HG03139 (cell line): ENCODE data around the gene DENND1A.

ENCODE experiments used
- ATAC-seq: cut with Tn5 transposase; IDR thresholded peaks from one replicate; pipeline ENCODE4 v1.9.1; 2021; ENCODE audit not compliant: unreplicated experiment

Gene DENND1A

DNA sequence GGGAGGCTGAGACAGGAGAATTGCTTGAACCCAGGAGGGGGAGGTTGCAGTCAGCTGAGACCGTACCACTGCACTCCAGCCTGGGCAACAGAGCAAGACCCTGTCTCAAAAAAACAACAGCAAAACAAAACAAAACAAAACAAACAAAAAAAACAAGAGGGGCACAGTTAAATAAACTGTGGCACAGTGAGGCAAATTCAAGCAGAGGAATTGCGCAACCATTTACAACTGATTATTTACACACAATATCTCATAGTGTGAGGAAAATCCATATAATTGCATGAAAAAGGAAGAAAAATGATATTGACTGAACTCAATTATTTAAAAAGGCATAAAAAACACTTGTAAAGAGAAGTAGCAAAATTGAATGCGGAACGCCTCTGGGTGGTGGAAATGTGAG is 412.4 kb downstream of the DENND1A start:
- no peak for ATAC-seq

DNA sequence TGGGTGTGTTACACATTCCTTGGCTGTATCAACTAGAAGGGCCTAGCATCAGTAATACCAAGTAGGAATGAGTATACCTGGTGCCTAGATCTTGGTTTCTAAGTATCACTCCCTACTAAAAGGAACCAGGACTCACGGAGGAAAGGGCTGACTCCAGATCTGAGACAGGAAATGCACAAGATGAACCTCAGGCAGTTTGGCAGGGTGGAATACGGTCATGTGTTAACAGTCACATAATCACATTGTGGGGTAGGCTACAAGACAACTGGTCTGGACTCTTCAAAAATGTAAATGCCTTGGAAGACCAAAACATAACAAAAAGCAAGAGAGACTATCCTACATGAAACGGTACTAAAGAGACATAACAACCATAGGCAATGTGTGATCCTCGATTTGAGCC is 415.2 kb downstream of the DENND1A start:
- no peak for ATAC-seq

DNA sequence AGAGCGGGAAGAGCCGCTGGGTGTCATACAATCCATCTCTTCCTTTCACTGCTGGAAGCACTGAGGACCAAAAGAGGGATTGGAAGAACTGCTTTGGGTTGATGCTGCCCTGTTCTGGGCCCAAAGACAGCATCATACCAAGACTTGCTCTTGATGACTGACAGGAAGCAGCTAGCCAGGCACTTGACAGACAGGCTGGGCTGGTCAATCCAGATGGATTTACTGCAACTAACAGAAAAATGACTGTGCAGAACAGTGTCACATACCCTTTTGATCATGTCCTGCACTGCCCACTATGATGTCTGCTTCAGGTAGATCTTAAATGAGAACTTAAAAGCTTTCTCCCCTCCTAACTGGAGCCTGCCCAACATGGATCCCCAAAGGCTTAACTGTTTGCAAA is 416.4 kb downstream of the DENND1A start:
- ATAC-seq, result no peak

DNA sequence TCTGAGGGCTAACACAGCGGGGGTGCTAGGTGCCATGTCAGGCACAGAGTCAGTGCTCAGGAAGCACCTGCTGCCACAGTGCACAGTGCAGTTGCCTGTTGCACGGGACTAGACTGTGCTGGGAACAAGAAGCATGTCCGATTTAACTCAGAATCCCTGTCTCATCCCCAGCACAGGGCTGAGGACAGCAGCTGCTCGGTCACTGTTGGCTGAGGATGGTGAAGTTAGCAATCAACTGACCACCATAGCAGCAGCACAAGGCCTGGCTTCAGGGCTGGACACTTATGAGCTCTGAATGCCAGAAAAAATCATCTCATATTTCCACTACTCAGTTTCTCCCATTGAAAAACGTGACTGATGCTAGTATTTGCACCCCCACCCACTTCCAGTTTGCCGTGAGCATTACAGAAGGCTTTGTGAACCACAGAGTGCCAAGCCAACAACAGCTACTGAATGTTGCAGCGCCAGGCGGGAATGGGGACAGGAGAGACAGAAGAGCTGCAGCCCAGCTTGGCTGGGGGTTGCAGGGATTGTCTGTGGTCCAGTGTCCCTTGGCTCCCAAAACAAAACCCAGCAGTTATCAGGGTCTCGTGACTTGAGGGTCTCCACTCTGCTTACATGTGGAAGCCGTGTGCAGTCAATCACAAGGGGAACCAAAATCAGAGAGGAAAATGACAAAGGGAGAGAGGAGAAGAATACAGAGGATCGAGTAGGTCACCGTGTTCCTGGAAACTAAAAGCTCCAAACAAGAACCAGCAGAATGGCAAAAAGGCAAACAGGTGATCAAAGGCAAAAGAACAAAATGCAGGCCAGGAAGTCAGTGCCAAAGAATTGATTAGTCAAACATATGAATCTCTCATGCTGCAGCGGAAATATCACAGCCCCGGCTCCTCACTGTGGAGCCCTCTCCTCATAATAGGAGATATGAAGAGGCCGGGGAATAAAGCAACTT is 418.3 kb downstream of the DENND1A start:
- ATAC-seq, result no peak

DNA sequence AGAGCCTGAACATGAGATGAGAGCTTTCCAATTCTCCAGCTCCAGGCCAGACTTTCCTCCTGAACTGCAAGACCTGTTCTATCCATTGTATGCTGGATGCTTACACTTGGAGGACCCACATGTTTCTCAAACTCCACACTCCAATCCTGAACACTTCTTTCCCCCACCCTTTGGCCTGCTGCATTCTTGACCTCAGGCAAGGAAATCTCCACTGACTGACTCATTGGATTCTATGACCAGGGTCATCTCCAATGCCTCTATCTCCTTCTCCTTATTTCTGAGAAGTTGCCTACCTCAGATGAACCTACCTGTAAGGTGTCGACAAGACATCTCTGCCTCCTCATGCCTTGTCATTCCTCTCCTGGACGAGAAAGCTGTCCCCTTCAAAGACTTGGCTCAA is 420.3 kb downstream of the DENND1A start:
- no peak for ATAC-seq

DNA sequence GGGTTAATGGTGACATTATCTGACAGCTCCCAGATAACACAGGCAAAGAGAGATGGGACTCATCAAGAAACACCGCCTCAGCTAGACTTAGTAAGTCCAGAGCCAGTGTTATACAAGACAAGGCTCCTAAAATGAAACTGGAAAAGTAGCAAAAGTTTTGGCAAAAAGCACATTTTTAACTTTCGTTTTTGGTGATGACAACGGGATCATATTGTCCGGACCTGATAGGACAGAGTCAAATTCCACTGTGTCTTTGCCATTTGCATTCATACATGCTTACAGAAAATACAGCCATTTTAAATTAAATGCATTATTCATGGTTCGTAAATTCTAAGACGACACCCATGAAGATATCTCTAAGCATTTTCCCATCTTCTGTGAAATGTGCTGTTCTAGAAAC is 421.9 kb downstream of the DENND1A start:
- no peak for ATAC-seq

DNA sequence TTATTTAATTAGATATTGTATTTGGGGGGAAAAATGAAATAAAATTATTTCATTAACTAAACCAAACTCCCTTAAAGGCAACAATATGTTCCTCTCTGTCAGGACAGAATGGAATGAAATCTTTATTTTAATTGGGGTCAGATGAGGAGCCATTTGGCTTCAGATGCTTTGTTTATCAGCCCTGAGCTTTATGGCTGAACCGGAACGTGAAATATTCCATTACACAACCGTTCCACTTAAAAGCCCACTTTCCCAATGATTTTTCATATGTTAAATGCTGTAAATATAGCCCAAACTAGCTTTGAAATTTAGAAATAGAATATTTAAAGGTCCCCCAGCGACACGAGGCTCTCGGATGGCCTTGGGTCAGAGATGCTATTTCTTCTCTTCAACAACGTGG is 424.4 kb downstream of the DENND1A start:
- no peak for ATAC-seq

DNA sequence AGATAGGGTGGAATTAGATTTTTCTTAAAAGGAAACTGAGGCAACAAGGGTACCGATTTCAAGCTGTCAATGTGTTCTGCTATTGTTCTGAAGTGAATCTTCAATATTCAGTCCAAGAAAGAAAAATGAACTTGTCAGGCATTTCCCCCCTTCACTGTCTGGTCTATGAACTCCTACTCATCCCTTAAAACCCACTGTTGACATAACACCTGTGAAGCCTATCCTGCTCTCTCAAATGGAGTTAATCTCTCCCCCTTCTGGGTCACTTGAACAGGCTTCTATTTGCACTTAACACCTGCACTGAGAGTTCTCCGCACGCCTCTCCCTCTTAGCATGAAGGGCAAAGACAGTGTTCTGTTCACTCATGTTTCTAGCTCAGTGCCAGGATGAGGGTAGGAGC is 429.6 kb downstream of the DENND1A start:
- ATAC-seq, result no peak

DNA sequence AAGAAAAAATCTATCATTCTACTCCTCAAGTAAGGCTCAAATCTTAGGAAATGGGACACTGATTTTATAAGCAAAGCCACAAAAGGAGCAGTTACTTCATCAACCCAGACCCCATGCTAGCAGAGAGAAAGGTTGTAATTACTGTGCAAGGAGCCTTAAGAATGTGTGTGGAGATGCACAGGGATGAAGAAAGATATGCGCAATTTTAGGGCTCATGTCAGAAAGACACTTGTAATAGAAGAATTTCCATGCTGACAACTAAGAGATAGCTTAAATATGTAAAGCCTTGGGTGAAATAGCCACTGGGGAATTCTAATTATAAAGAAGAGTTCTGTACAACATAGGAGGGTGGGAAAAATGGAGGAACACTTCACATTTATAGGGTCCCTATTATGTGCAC is 432.1 kb downstream of the DENND1A start:
- ATAC-seq, result no peak

DNA sequence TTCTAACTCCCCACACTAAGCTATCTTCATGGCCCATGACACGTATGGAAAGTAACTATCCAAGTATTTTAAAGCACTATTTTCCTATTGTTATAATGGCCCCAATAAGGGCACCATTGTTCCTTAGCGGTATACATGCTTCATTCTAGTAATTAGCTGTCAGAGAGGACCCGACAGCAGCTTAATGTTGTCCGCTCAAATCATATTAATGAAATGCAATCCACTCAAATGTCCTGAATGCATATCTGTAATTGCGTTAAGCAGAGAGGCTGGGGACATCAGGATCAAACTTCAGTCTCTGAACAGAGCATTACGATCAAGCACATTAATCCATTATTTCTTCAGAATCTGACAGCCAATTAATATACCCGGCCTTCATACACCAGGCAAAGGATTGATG is 434.2 kb downstream of the DENND1A start:
- ATAC-seq, result no peak

DNA sequence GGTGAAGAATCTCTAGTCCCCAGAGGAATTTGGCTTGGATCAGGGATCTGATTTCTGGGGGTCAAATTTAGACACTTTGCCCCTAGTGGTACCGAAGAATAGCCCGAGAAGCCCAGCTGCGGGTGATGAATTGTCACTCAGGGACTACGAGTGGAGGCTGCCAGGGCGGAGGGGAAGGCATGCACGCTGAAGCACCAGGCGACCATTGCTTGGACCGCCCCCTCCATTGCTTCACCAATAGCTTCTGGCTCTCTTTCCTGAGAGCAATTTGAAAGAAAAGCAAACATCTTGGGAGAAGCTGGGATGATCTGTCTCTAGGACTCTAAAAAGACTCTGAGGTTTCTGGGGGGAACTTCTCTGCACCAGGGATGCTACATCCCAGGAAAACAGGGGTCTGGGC is 436.3 kb downstream of the DENND1A start:
- ATAC-seq, result no peak

DNA sequence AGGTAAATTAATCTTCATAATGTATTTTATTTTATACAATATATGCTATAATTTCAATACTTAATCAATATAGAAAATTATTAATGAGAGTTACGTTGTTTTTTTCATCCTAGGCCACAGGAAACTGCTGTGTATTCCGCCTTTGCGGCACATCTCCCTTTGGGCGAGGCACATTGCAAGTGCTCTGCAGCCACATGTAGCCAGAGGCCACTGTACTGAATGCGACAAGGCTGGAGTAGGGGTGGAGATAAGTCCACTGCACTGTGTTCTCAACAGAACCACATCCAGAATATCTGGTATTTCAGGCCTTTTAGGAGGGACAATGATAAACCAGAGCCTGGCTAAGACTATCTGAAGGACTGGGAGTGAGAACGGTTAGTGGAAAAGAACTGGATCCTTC is 439.2 kb downstream of the DENND1A start:
- ATAC-seq, result no peak

DNA sequence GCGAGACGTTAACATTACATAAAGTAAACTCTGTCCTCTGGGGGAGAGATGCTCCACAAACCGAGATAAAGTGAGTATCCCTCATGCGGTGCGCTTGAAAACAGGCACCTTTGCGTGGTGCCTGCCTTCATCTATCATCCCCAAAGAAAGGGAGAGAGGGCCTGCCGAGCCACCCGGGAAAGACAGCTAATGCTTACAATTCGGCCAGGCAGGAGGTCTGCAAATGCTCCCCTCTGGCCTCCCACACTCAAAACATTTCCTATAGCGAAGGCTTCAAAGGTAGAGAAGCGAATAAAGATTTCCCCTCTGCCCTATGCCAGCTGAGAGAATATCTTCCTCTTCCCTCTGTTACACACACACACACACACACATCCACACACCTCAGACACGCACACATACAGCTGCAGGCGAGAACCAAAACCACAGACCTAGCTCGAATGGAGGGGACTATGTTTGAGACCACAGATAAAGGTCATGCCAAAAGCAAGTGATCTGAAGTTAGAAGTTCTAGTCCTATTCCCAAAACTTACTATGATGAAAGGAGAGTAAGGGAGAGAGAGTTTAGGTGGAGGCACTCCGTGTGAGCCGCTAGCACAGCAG is 441.1 kb downstream of the DENND1A start:
- ATAC-seq, result no peak

DNA sequence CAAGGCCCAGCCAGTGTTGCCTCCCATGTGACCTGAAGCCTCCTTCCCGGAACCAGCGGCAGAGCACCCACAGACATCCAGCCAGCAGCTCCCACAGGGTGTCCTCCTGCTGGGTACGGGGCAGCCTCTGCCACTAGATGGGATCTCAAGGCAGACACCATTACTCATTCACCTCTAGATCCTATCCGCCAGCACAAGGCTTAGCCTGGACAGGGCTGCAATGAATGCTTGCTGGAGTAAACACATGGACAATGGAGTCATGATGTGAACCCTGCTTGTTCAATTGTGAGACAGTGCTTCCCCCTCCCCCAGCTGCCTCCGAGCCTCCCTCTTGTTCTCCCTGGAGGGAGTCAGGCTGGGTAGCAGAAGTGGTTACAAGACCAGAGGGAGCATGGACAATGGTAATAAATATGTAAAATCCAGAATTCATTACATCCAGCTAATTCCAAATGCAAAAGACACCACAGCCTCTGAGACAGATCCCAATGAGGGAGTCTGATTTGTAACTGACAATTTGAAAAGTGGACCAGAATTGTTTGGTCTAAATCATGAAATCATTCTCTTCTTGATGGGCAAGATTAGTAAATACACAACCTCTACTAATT is 441.9 kb downstream of the DENND1A start:
- no peak for ATAC-seq

DNA sequence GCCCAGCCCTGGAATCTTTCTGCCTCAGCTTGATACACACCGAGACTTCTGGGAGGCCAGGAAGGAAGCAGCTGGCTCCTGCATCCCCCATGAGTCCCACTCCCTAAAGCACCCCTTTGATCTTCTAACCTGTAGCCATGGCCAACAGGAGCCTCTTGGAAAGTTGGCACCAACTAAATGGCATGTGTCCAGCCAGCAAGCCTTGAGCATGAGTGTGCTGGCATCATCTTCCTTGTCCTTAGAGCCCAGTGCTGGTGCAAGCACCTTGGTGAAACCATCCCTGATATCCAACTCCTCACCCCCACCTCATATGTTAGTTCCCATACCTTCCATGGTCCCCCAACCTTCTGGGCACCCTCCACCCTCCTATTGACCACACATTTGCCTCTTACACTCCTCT is 443.5 kb downstream of the DENND1A start:
- no peak for ATAC-seq

DNA sequence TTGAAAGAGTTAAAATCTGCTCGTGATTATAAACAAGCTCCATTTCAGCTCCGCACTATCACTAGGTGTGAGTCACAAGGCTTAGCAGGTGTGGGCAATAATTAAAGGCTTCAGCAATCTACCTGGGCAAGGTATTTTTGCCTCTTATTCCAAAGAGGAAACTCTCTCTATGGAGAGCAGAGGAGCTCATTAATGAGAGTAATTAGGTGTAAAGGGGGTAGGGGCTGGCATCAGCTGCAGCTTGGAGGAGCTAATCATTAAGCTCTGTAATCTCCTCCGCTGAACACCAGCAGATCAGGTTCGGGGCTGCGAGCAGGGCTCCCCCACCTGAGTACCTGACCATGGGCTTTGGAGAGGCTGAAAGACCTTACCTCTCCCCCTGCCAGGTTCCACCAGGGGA is 444.7 kb downstream of the DENND1A start:
- ATAC-seq, result no peak

DNA sequence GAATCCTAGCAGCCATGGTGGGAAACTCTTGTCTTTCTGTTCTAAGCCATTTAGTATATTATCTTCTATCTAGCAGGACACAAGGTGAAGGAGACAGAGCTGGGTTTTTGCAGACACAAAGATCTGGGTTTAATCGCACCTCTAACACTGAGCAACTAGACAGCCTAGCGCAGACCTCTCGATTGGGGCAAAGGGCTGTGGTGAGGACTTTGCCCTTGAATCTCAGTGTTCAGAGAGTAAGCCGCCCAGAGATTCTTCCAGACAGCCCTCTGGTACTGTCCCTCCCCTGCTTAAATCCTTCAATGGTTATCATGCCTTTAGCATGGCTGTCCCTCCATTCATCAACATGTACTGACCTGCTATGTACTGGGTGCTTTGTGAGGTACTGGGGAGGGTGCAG is 445.8 kb downstream of the DENND1A start:
- ATAC-seq, result no peak

DNA sequence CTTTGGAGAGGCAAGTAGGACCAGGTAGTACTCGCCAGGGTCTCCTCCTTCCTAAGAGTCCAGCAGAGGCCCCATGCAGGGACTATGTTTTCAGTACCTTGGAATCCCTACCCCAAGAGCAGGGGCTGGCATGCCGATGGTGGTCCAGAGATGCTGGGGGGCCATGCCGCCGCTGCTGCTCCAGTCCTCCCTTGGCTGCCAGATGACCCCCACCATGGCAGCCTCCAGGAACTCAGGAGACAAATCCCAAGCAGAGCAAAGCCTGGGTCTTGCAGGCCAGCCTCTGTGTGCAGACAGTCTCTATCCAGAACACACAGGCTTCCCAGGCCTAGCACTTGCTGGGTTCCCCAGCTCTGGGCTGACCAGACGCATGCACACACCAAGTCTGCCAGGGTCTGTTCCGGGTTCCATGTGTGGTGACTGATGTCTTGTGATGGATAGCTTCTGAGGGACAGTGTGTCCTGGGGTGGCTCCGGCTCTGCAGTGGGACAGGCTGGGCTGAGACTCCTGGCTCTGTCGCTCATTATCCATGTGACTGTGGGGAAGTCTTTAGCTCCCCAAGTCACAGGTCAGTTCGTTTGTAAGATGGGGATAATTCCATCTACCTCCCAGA is 446.6 kb downstream of the DENND1A start:
- no peak for ATAC-seq

DNA sequence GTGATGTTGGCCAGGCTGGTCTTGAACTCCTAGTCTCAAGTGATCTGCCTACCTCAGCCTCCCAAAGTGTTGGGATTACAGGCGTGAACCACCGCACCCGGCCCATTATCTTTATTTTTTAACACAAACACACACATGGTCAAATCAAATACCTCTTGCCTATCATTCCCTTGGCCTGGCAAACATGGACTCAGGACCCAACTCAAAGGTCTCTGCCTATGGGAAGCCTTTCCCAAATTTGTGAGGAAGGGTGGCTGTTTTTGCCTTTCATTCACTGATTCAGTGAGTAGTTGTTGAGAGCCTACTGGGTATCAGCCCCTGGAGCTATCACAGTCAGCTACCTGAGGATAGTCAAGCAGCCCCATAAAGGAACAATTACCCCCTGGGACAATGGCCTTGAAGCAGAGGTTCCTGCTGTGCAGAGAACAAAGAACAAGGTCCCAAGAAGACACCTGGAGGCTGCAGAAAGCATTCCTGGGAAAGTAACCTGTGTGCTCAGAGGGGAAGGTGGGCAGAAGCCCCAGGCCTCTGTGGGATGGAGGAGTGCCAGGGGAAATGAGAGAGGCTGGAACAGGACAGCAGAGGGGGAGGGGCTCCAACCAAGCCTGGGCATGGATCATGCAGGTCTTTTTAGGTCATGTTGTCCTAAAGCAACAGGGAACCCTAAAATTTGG is 447.5 kb downstream of the DENND1A start:
- ATAC-seq, result no peak

DNA sequence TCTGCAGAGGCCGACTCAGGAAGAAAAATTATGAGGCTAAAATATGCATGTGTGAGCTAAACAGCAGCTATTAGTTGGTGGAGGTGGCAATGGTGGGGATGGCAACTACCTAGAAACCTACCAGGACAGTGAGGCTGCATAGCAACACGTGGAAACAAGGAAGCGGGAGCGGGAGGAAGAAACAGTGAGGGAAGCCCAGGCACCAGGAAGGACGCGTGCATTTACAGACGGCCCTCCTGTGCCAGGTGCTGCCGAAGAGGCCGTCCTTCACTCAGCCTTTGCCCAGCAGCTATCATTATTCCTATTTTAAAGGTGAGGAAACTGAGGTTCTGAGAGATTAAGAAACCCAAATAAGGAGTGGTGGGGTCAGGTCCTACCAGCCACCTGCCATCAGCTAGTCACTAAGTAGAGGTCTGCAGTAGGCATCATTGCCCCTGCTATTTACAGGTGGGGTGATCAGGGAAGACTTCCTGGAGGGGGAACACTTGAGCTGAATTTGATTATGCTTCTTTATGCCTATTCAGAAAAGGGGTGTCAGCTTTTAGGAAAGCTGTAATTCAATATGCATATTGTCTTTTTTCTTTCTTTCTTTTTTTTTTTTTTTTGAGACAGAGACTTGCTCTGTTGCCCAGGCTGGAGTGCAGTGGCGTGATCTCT is 448.6 kb downstream of the DENND1A start:
- ATAC-seq, result no peak

DNA sequence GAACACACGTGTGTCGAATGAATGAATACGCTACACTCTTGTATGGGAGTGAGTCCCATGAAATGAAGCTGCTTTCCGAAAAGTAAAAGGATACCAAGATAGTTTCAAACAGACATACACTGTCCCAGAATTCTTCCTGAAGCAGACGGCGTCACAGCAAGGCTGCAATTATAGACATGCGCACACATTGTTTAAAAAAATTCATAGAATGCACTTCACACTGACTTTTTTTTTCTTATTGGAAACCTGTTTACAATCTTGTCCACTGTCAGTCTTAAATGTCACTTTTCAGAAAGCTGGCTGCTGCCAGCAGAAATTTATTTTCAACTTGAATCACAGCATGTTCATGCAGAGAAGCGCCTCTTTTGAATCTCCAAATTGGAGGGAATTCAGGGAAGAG is 449.1 kb downstream of the DENND1A start:
- ATAC-seq, result no peak
